Amniotic epithelial cell (primary cell): ENCODE measurements around the gene SFT2D1.

Experiments
- DNase-seq: peaks from one replicate; pipeline ENCODE4 v3.0.0-alpha.2; 2010; ENCODE audit warnings: low read depth

The SFT2D1 gene

GRCh38 chr6:166277892-166278578 lies 64.3 kb downstream of the SFT2D1 start:
- no peak for DNase-seq

DNA sequence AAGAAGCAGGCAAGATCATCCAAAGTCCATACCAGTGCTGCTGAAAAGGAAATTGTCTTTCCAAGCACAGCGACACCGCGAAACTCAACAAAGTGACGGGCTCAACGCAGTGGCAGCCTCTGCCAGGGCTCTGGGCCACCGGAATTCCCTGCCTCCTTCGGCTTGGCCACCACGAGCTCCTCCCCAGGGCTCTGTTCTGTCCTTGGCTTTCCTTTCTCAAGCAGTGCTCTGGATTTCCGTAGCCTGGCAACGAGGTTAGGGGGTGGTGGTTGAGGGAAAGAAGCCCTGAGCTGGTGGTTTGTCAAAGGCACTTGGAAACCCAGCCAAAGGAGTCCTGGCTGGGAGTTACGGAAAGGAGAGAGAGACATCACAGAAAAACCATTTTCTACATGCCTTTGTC lies 65.3 kb downstream of the SFT2D1 start:
- DNase-seq = peak; percentile 21

DNA sequence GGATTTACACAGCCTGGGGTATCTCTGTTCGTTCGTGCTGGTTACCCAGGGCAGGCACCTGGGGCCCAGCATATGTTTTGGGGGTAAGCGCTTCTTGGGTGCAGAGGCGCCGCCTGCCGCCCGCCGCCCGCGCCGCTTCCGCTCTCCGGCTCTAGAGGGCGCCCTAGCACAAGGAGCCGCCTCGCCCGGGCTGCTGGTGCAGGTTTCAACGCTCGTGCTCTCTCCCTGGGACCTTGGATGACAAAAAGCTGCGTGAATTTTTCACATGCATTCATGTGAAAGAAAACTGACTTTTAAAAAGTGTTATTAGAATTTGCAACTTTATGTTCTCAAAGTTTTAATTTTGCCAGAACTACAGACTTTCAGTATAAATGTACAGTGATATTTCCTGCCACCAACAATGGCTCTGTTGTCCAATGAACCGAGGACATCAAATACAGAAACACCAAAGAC lies 66.6 kb downstream of the SFT2D1 start:
- DNase-seq = peak; percentile 15

DNA sequence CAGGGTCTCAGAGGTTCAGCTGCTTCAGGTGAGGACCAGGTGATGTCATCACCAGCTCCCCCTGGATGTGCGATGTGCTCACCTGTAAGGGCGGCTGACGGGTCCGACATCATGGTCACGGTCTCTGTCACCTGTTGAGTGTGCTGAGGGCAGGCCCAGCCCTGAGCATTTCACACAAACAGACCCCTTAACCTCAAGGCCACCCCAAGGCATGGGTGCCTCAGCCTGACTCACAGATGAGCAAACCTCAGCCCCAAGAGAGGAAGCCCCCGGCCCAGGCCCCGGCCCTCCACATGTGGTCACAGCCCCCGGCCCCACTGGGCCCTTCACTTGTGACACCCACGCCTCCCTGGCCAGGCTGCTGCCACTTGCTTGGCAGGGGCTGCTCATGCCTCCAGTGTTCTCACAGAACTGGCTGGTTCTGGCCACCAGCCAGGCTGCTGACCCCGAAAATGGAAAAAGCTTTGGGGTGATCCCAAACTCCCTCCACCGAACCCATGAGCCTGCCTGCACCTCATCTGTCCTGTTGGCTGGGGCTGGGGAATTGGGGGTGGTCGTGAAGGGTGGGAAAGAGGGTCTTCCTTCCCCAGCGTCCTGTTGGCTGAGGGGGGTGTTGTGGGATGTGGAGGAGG lies 67.5 kb downstream of the SFT2D1 start:
- DNase-seq = no peak

DNA sequence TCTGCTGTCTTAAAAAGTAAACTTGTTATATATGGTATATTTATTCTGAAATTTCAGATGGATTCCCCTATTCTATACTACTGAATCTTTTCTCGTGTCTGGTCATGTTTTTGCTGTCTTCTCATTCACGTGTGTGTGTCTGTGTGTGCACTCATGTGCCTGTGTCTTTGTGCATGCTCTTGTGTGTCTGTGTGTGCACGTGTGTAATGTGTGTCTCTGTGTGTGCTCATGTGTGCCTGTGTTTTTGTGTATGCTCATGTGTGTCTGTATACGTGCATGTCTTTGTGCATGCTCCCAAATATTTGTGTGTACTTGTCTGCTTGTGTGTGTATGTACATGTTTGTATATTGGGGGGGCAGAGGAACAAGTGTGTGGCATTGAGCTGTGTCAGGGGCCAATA lies 68.2 kb downstream of the SFT2D1 start:
- no peak for DNase-seq

DNA sequence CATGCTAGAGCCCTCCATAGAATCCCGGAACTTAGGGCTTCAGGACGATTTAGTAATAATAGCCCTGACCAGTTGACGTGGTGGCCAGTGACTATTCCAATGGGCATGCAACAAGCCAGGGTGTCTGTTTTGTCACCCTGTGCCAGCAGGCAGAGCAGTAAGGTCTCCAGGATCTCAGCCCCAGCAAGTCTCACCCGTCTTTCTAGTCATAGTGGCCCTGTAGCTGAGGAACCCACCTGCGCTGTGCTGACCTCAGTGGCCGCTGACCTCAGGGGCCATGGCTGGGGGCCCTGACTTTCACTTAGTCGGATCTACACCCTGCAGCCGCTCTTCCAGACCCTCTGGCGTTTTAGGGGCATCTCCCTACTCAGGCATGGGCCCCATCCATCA lies 71.0 kb downstream of the SFT2D1 start:
- DNase-seq = no peak

- no peak for DNase-seq
These were observed 71.5 kb downstream of the SFT2D1 start for GRCh38 chr6:166270706-166271375.
